Colonic mucosa (tissue), 4 donors: ENCODE results near the gene LRRC75A. TPM values are rescaled to one million over a fixed set of nuclear protein-coding genes. Genes with fewer than 3 reads are reported as not detected.

ENCODE experiments used
- DNase-seq: peaks from one replicate; pipeline ENCODE4 v3.0.0-alpha.2; 2020
- H3K27ac ChIP-seq: fragments of 200-600 bp; one replicate; pipeline ENCODE4 v1.8.0; 2021
- H3K27me3 ChIP-seq: fragments of 200-600 bp; one replicate; pipeline ENCODE4 v1.8.0; 2021
- H3K36me3 ChIP-seq: fragments of 200-600 bp; one replicate; pipeline ENCODE4 v1.8.0; 2021
- H3K4me1 ChIP-seq: fragments of 200-600 bp; one replicate; pipeline ENCODE4 v1.8.0; 2021; ENCODE audit warnings: mild to moderate bottlenecking
- H3K4me3 ChIP-seq: fragments of 200-600 bp; one replicate; pipeline ENCODE4 v1.8.0; 2021
- H3K9ac ChIP-seq, 2 donors: one replicate each; pipeline ENCODE4 v1.7.0; 2013; ENCODE audit warnings: control low read depth in 2 of 2, low read depth in 2 of 2, low read length in 2 of 2
- H3K9me3 ChIP-seq: fragments of 200-600 bp; one replicate; pipeline ENCODE4 v1.8.0; 2021
- CTCF ChIP-seq: fragments of 200-600 bp; IDR thresholded peaks from one replicate; pipeline ENCODE4 v1.8.0; 2022; ENCODE audit warnings: antibody characterized with exemption, mild to moderate bottlenecking
- intact Hi-C: fragments of 100-400 bp; cut with DNase I; formaldehyde crosslinking; loops from one replicate; pipeline ENCODE4 v1.14.1; 2022
- total RNA-seq, 2 donors: library from RNA; stranded (reverse); fragmentation: NEBNext Ultra II Directional in 1 of 2; extraction: Animal tissue kit (Norgen Biotek cat#: 25700) in 1 of 2; gene quantifications; one replicate each; pipeline ENCODE4 v1.2.1, GENCODE V29; 2021
- donor health status: healthy.
- donor health status: DM: no; HTN: no; CAD: no.
- donor health status: DM: no; HTN: no; CAD: no.

Gene LRRC75A
- total RNA-seq, 2 donors from 2014 or later = 43.2 to 49.4 TPM

- intact Hi-C loops = no loop called here
- H3K27me3 ChIP-seq = no peaks in the 10 kb centered on the region
- no peak for DNase-seq
- no peaks in the 10 kb centered on the region for H3K36me3 ChIP-seq
- TF ChIP-seq CTCF = no peak
- peak overlapping the region; percentile 79 for H3K27ac ChIP-seq
- no peaks in the 10 kb centered on the region for H3K9me3 ChIP-seq
- no peak overlapping the region for H3K9ac ChIP-seq
- peaks cover 20% of the 10 kb centered on the region for H3K4me1 ChIP-seq
- no peak overlapping the region for H3K4me3 ChIP-seq
Observed at GRCh38 chr17:16468428-16468992, 23.5 kb downstream of the LRRC75A start.

- intact Hi-C loops = no loop called here
- peak overlapping the region in 1 of 2 donors; percentile 8 for H3K9ac ChIP-seq
- no peak for TF ChIP-seq CTCF
- H3K9me3 ChIP-seq = no peaks in the 10 kb centered on the region
- no peak overlapping the region for H3K4me3 ChIP-seq
- DNase-seq = no peak
- peak overlapping the region; percentile 79 for H3K27ac ChIP-seq
- H3K27me3 ChIP-seq = no peaks in the 10 kb centered on the region
- no peaks in the 10 kb centered on the region for H3K36me3 ChIP-seq
- H3K4me1 ChIP-seq = peaks cover 25% of the 10 kb centered on the region
Observed at GRCh38 chr17:16467886-16468285, 24.1 kb downstream of the LRRC75A start.

GRCh38 chr17:16467044-16467443 is 24.9 kb downstream of the LRRC75A start:
- H3K4me3 ChIP-seq = no peak overlapping the region
- peak overlapping the region in 1 of 2 donors; percentile 8 for H3K9ac ChIP-seq
- peak overlapping the region; percentile 79 for H3K27ac ChIP-seq
- intact Hi-C loops = no loop called here
- no peak for TF ChIP-seq CTCF
- peaks cover 28% of the 10 kb centered on the region for H3K4me1 ChIP-seq
- H3K27me3 ChIP-seq = no peaks in the 10 kb centered on the region
- DNase-seq = no peak
- H3K36me3 ChIP-seq = no peaks in the 10 kb centered on the region
- H3K9me3 ChIP-seq = no peaks in the 10 kb centered on the region

- no peak for TF ChIP-seq CTCF
- intact Hi-C loops = no loop called here
- Histone ChIP-seq H3K36me3 (no peaks in the 10 kb centered on the region), H3K4me3 (no peak overlapping the region), H3K9ac (peak overlapping the region in 1 of 2 donors; percentile 90), H3K27me3 (no peaks in the 10 kb centered on the region), H3K9me3 (no peaks in the 10 kb centered on the region), H3K4me1 (peaks cover 28% of the 10 kb centered on the region), H3K27ac (peak overlapping the region; percentile 79)
- DNase-seq = peak; percentile 57
Observed at GRCh38 chr17:16466407-16466806, 25.6 kb downstream of the LRRC75A start.

GRCh38 chr17:16465861-16466338 is 26.1 kb downstream of the LRRC75A start:
- peaks cover 28% of the 10 kb centered on the region for H3K4me1 ChIP-seq

More at GRCh38 chr17:16465861-16466338, 26.1 kb downstream of the LRRC75A start:
- H3K27ac ChIP-seq = peak overlapping the region; percentile 87
- intact Hi-C loops = no loop called here
- DNase-seq = peak; percentile 94
- no peaks in the 10 kb centered on the region for H3K9me3 ChIP-seq
- H3K36me3 ChIP-seq = no peaks in the 10 kb centered on the region
- peak overlapping the region; percentile 57 to 90 for H3K9ac ChIP-seq
- H3K27me3 ChIP-seq = no peaks in the 10 kb centered on the region
- TF ChIP-seq CTCF = no peak
- H3K4me3 ChIP-seq = no peak overlapping the region
